Measurements from ENCODE around the gene FHIT. TPM values are rescaled to one million over a fixed set of nuclear protein-coding genes. Genes with fewer than 3 reads are reported as not detected.

FHIT gene
- total RNA-seq, 2 donors from 2014 or later, result 10.4 to 15.8 TPM

DNA sequence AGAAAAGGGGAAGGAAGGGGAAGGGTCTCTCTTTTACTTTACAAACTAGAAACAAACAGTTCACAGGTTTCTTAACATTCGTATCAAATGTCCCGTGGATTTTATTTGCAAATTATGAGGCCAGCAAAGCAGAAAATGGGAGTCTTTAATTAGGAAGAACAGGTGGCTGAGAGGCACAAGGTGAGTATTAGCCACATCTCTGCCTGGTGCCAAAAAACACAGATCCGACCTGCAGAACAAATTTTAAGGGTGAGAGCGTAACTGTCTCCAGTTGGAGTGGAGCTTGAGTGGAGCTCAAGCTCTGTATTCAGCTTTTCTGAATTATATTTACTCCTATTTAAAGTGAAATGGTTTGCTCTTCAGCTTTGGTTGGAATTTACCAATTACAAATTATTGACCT lies 1004.9 kb downstream of the FHIT start:
- intact Hi-C loops (cut with DNase I), result no loop called here
- no peak for DNase-seq
- WGBS, 2 donors, result 83 to 93% methylated on average over 4 of the region's 4 CpGs
- Histone ChIP-seq H3K4me3 (no peak overlapping the region), H3K27me3 (no peaks in the 10 kb centered on the region), H3K36me3 (replicated peaks in 1 of 2; ENCODE audit: insufficient read depth in 1 of 2, low read depth in 2 of 2) (no peaks in the 10 kb centered on the region), H3K4me1 (no peaks in the 10 kb centered on the region), H3K9me3 (no peaks in the 10 kb centered on the region), H3K27ac (no peak overlapping the region)
- ATAC-seq, result no peak
- TF ChIP-seq POLR2A (IDR thresholded peaks at IDR 0.05), result no peak
- TF ChIP-seq, protein P1, sequence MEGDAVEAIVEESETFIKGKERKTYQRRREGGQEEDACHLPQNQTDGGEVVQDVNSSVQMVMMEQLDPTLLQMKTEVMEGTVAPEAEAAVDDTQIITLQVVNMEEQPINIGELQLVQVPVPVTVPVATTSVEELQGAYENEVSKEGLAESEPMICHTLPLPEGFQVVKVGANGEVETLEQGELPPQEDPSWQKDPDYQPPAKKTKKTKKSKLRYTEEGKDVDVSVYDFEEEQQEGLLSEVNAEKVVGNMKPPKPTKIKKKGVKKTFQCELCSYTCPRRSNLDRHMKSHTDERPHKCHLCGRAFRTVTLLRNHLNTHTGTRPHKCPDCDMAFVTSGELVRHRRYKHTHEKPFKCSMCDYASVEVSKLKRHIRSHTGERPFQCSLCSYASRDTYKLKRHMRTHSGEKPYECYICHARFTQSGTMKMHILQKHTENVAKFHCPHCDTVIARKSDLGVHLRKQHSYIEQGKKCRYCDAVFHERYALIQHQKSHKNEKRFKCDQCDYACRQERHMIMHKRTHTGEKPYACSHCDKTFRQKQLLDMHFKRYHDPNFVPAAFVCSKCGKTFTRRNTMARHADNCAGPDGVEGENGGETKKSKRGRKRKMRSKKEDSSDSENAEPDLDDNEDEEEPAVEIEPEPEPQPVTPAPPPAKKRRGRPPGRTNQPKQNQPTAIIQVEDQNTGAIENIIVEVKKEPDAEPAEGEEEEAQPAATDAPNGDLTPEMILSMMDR (IDR thresholded peaks at IDR 0.05), result no peak

- Histone ChIP-seq H3K4me3 (no peak overlapping the region), H3K27ac (no peak overlapping the region), H3K27me3 (no peaks in the 10 kb centered on the region), H3K4me1 (no peaks in the 10 kb centered on the region), H3K36me3 (replicated peaks in 1 of 2; ENCODE audit: insufficient read depth in 1 of 2, low read depth in 2 of 2) (no peaks in the 10 kb centered on the region), H3K9me3 (no peaks in the 10 kb centered on the region)
- TF ChIP-seq, protein P1 (IDR thresholded peaks at IDR 0.05), result no peak
- no peak for TF ChIP-seq POLR2A (IDR thresholded peaks at IDR 0.05)
- DNase-seq (no peak), ATAC-seq (no peak)
- WGBS, 2 donors, result 45 to 61% methylated on average over 5 of the region's 5 CpGs
- intact Hi-C loops (cut with DNase I), result no loop called here
Measured at GRCh38 chr3:60243456-60243855, 1007.8 kb downstream of the FHIT start.

- Histone ChIP-seq H3K9me3 (no peaks in the 10 kb centered on the region), H3K36me3 (replicated peaks in 1 of 2; ENCODE audit: insufficient read depth in 1 of 2, low read depth in 2 of 2) (no peaks in the 10 kb centered on the region), H3K27ac (no peak overlapping the region), H3K4me1 (no peaks in the 10 kb centered on the region), H3K4me3 (no peak overlapping the region), H3K27me3 (no peaks in the 10 kb centered on the region)
- DNase-seq (no peak), ATAC-seq (no peak)
- WGBS, 2 donors, result 56 to 60% methylated on average over 3 of the region's 3 CpGs
- TF ChIP-seq POLR2A (IDR thresholded peaks at IDR 0.05), result no peak
- TF ChIP-seq, protein P1 (IDR thresholded peaks at IDR 0.05), result no peak
- intact Hi-C loops (cut with DNase I), result no loop called here
Measured at GRCh38 chr3:60240492-60240891, 1010.8 kb downstream of the FHIT start.

GRCh38 chr3:60238550-60238949 lies 1012.7 kb downstream of the FHIT start:
- DNase-seq, result no peak
- WGBS, 2 donors, result 65 to 74% methylated on average over 2 of the region's 2 CpGs
- ATAC-seq, result no peak
- H3K4me3 ChIP-seq, result no peak overlapping the region
- intact Hi-C loops (cut with DNase I), result no loop called here
- H3K27me3 ChIP-seq, result no peaks in the 10 kb centered on the region
- no peaks in the 10 kb centered on the region for H3K36me3 ChIP-seq (replicated peaks in 1 of 2; ENCODE audit: insufficient read depth in 1 of 2, low read depth in 2 of 2)
- TF ChIP-seq, protein P1 (IDR thresholded peaks at IDR 0.05), result no peak
- no peak for TF ChIP-seq POLR2A (IDR thresholded peaks at IDR 0.05)
- H3K9me3 ChIP-seq, result no peaks in the 10 kb centered on the region
- no peak overlapping the region for H3K27ac ChIP-seq
- H3K4me1 ChIP-seq, result no peaks in the 10 kb centered on the region

GRCh38 chr3:60229502-60229901 lies 1021.8 kb downstream of the FHIT start:
- H3K27me3 ChIP-seq, result no peaks in the 10 kb centered on the region
- intact Hi-C loops (cut with DNase I), result no loop called here
- H3K27ac ChIP-seq, result no peak overlapping the region
- H3K4me1 ChIP-seq, result no peaks in the 10 kb centered on the region
- 93 to 98% methylated on average over 2 of the region's 2 CpGs for WGBS, 2 donors
- no peak overlapping the region for H3K4me3 ChIP-seq
- H3K9me3 ChIP-seq, result no peaks in the 10 kb centered on the region
- TF ChIP-seq, protein P1 (IDR thresholded peaks at IDR 0.05), result no peak
- no peak for TF ChIP-seq POLR2A (IDR thresholded peaks at IDR 0.05)
- ATAC-seq (no peak), DNase-seq (no peak)
- no peaks in the 10 kb centered on the region for H3K36me3 ChIP-seq (replicated peaks in 1 of 2; ENCODE audit: insufficient read depth in 1 of 2, low read depth in 2 of 2)
